HG03571 (cell line): ENCODE measurements around the gene MSRB2.

Experiments
- ATAC-seq: cut with Tn5 transposase; IDR thresholded peaks from one replicate; pipeline ENCODE4 v1.9.1; 2021; ENCODE audit not compliant: unreplicated experiment

MSRB2 gene

GRCh38 chr10:23111517-23112286, 16.3 kb downstream of the MSRB2 start:
- no peak for ATAC-seq

- no peak for ATAC-seq
Measured at GRCh38 chr10:23114228-23114850, 19.0 kb downstream of the MSRB2 start.

GRCh38 chr10:23116486-23117205, 21.3 kb downstream of the MSRB2 start:
- ATAC-seq = no peak

- no peak for ATAC-seq
Measured at GRCh38 chr10:23120001-23120934, 24.9 kb downstream of the MSRB2 start.

- ATAC-seq = no peak
Measured at GRCh38 chr10:23121135-23121534, 25.8 kb downstream of the MSRB2 start.

GRCh38 chr10:23136462-23136861, 41.1 kb downstream of the MSRB2 start:
- ATAC-seq = no peak

GRCh38 chr10:23139677-23140076, 44.3 kb downstream of the MSRB2 start:
- no peak for ATAC-seq

GRCh38 chr10:23141995-23142394, 46.6 kb downstream of the MSRB2 start:
- no peak for ATAC-seq

GRCh38 chr10:23146258-23146657, 50.9 kb downstream of the MSRB2 start:
- no peak for ATAC-seq

- no peak for ATAC-seq
Measured at GRCh38 chr10:23147035-23147434, 51.7 kb downstream of the MSRB2 start.

- ATAC-seq = no peak
Measured at GRCh38 chr10:23148214-23148613, 52.8 kb downstream of the MSRB2 start.

- ATAC-seq = no peak
Measured at GRCh38 chr10:23150091-23150490, 54.7 kb downstream of the MSRB2 start.

GRCh38 chr10:23150610-23151009, 55.2 kb downstream of the MSRB2 start:
- no peak for ATAC-seq

GRCh38 chr10:23151071-23151470, 55.7 kb downstream of the MSRB2 start:
- no peak for ATAC-seq

- no peak for ATAC-seq
Measured at GRCh38 chr10:23155169-23155568, 59.8 kb downstream of the MSRB2 start.

- ATAC-seq = no peak
Measured at GRCh38 chr10:23156447-23157150, 61.2 kb downstream of the MSRB2 start.

- ATAC-seq = peak; percentile 69
Measured at GRCh38 chr10:23157239-23157681, 61.9 kb downstream of the MSRB2 start.

GRCh38 chr10:23157691-23158369, 62.5 kb downstream of the MSRB2 start:
- ATAC-seq = no peak

GRCh38 chr10:23158370-23158769, 63.0 kb downstream of the MSRB2 start:
- peak; percentile 49 for ATAC-seq
